Transverse colon (tissue), 4 donors: ENCODE data around the gene APCDD1L. TPM values are rescaled to one million over a fixed set of nuclear protein-coding genes. Genes with fewer than 3 reads are reported as not detected.

ENCODE experiments used
- DNase-seq: peaks from one replicate; pipeline ENCODE4 v3.0.0-alpha.2; 2019
- H3K27ac ChIP-seq, 4 donors: fragments of 200-600 bp; sonication (generic); 2 replicates each; pipeline ENCODE4 v1.5.1; 2016 to 2018; ENCODE audit warnings: inconsistent platforms in 4 of 4
- H3K27me3 ChIP-seq: fragments of 200-600 bp; sonication (generic); 2 replicates; pipeline ENCODE4 v1.5.1; 2017; ENCODE audit warnings: inconsistent platforms
- H3K36me3 ChIP-seq, 4 donors: fragments of 200-600 bp; sonication (generic); 2 replicates each; pipeline ENCODE4 v1.5.1; 2017 to 2019; ENCODE audit warnings: inconsistent platforms in 4 of 4
- H3K4me1 ChIP-seq, 4 donors: fragments of 200-600 bp; sonication (generic); 2 replicates each; pipeline ENCODE4 v1.5.1; 2017 to 2020; ENCODE audit warnings: inconsistent platforms in 4 of 4
- H3K4me3 ChIP-seq, 4 donors: fragments of 200-600 bp; sonication (generic); 1 replicate in 1 of 4; 2 replicates in 3 of 4; pipeline versions ENCODE4 v1.5.1 to v1.6.1; 2017 to 2019; ENCODE audit warnings: inconsistent platforms in 4 of 4
- H3K9me3 ChIP-seq, 2 donors: fragments of 200-600 bp; sonication (generic); 2 replicates each; pipeline ENCODE4 v1.5.1; 2017 to 2019; ENCODE audit warnings: inconsistent platforms in 2 of 2
- EP300 ChIP-seq: sonication (generic); formaldehyde crosslinking; IDR thresholded peaks from one replicate; pipeline ENCODE4 v1.6.1; 2017; ENCODE audit warnings: antibody characterized with exemption, low read depth
- POLR2A ChIP-seq: fragments of 450-650 bp; IDR thresholded peaks from one replicate; pipeline ENCODE4 v1.6.1; 2016; ENCODE audit warnings: antibody characterized with exemption, mild to moderate bottlenecking, moderate library complexity
- POLR2AphosphoS5 ChIP-seq, 3 donors: sonication (generic); formaldehyde crosslinking; IDR thresholded peaks; one replicate each; pipeline ENCODE4 v1.6.1; 2016; ENCODE audit warnings: antibody characterized with exemption in 3 of 3
- WGBS, 2 donors: methylation state at CpG; one replicate each; pipeline ENCODE4 v1.1.5; 2018; ENCODE audit warnings: low coverage in 1 of 2; 5-methylcytosine and 5-hydroxymethylcytosine counted together
- in situ Hi-C, 4 donors: fragments of 200-750 bp; cut with MboI; loops; one replicate each; pipeline versions ENCODE4 v1.15.0 to v1.15.1; 2017; ENCODE audit warnings: low sequenced_read_pairs in 3 of 4, low pct_ligation_motif_present in 1 of 4, low pct_unique_long_range_greater_than_20kb in 1 of 4
- intact Hi-C: fragments of 100-400 bp; cut with DNase I; formaldehyde crosslinking; loops from one replicate; pipeline ENCODE4 v1.15.1; 2023; ENCODE audit warnings: low total_unique reads
- total RNA-seq, 4 donors: library from RNA; depleted of rRNA; stranded (reverse); fragments of >200 nt; gene quantifications; one replicate each; pipeline ENCODE4 v1.1.0, GENCODE V29; 2016
- TF ChIP-seq, protein P1 (sequence below), 5 experiments: fragments of 200-600 bp in 3 of 5; fragments of 450-650 bp in 2 of 5; sonication (generic) in 3 of 5; IDR thresholded peaks; 1 replicate in 2 of 5; 2 replicates in 3 of 5; pipeline ENCODE4 v1.5.1; 2016 to 2017; ENCODE audit warnings: antibody characterized with exemption in 5 of 5, inconsistent platforms in 3 of 5, mild to moderate bottlenecking in 2 of 5, moderate library complexity in 1 of 5

The APCDD1L gene
- total RNA-seq, 4 donors from 2014 or later, result 0.16 TPM; not detected in 3

DNA sequence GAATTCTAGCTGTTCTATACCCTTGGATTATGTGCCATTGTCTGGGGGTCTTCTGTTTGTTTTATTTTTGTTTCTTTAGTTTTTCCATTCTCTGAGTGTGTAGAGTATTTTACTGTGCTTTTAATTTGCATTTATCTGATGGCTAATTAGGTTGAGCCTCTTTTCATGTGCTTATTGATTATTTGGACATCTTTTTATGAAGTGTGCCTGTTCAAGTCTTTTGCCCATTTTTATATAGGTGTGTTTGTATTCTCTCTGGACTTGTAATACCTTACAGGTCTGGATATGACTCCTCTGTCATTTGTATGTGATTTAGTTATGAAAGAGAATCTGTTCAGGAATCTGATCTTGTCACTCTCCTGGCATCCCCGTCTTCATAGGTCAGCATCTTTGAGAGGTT lies 22.6 kb upstream of the APCDD1L start:
- TF ChIP-seq POLR2A (no peak), EP300 (no peak), POLR2AphosphoS5 (IDR thresholded peaks at IDR 0.05) (no peak)
- TF ChIP-seq, protein P1, sequence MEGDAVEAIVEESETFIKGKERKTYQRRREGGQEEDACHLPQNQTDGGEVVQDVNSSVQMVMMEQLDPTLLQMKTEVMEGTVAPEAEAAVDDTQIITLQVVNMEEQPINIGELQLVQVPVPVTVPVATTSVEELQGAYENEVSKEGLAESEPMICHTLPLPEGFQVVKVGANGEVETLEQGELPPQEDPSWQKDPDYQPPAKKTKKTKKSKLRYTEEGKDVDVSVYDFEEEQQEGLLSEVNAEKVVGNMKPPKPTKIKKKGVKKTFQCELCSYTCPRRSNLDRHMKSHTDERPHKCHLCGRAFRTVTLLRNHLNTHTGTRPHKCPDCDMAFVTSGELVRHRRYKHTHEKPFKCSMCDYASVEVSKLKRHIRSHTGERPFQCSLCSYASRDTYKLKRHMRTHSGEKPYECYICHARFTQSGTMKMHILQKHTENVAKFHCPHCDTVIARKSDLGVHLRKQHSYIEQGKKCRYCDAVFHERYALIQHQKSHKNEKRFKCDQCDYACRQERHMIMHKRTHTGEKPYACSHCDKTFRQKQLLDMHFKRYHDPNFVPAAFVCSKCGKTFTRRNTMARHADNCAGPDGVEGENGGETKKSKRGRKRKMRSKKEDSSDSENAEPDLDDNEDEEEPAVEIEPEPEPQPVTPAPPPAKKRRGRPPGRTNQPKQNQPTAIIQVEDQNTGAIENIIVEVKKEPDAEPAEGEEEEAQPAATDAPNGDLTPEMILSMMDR (IDR thresholded peaks at IDR 0.05), result no peak
- Histone ChIP-seq H3K9me3 (no peaks in the 10 kb centered on the region), H3K4me3 (no peak overlapping the region), H3K27ac (no peak overlapping the region), H3K27me3 (no peaks in the 10 kb centered on the region), H3K4me1 (no peaks in the 10 kb centered on the region), H3K36me3 (no peaks in the 10 kb centered on the region)
- 94% methylated on average over 1 of the region's 1 CpG; no CpG with 5 or more reads in 1 of the 2 donors for WGBS, 2 donors
- no peak for DNase-seq
- intact Hi-C loops (no loop called here), in situ Hi-C loops (no loop called here)

DNA sequence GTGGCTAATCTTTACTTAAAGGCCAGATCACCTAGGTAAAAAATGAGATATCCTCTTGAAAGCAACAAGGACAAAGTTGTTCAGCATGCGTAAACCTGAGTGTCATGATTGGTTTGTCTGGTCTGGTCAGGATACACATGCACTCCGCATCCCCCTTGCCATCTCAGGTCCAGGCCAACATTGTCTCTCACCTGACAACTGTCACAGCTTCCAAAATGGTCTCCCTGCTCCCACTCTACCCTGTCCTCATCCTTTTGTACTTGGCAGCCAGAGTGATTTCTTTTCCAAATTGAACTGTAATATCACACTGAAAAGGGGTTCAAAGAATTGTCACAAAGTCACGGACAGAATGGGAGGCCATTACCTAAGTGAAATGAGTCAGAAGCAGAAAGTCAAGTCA lies 21.1 kb upstream of the APCDD1L start:
- DNase-seq, result no peak
- no peaks in the 10 kb centered on the region for H3K36me3 ChIP-seq
- in situ Hi-C loops (no loop called here), intact Hi-C loops (no loop called here)
- no peak overlapping the region for H3K4me3 ChIP-seq
- TF ChIP-seq POLR2A, result no peak
- TF ChIP-seq POLR2AphosphoS5 (IDR thresholded peaks at IDR 0.05), result no peak
- TF ChIP-seq, protein P1 (IDR thresholded peaks at IDR 0.05), result no peak
- TF ChIP-seq EP300, result no peak
- H3K27me3 ChIP-seq, result no peaks in the 10 kb centered on the region
- no peaks in the 10 kb centered on the region for H3K4me1 ChIP-seq
- H3K9me3 ChIP-seq, result peaks cover 7 to 10% of the 10 kb centered on the region in 2 donors
- no peak overlapping the region for H3K27ac ChIP-seq
- 92 to 100% methylated on average over 2 to 3 of the region's 3 CpGs for WGBS, 2 donors

- no peak for DNase-seq
- H3K36me3 ChIP-seq, result no peaks in the 10 kb centered on the region
- H3K4me3 ChIP-seq, result no peak overlapping the region
- in situ Hi-C loops, result no loop called here
- peaks cover 14 to 23% of the 10 kb centered on the region in 2 donors for H3K9me3 ChIP-seq
- H3K27me3 ChIP-seq, result no peaks in the 10 kb centered on the region
- no peak overlapping the region for H3K27ac ChIP-seq
- H3K4me1 ChIP-seq, result no peaks in the 10 kb centered on the region
- TF ChIP-seq POLR2A, result no peak
- TF ChIP-seq EP300, result no peak
- no peak for TF ChIP-seq POLR2AphosphoS5 (IDR thresholded peaks at IDR 0.05)
- TF ChIP-seq, protein P1 (IDR thresholded peaks at IDR 0.05), result no peak
- intact Hi-C loops, result no loop called here
Observed at GRCh38 chr20:58531657-58532056, 16.5 kb upstream of the APCDD1L start.

GRCh38 chr20:58531063-58531462 lies 15.9 kb upstream of the APCDD1L start:
- Histone ChIP-seq H3K27me3 (no peaks in the 10 kb centered on the region), H3K9me3 (peaks cover 20 to 29% of the 10 kb centered on the region in 2 donors), H3K36me3 (no peaks in the 10 kb centered on the region), H3K4me3 (no peak overlapping the region), H3K27ac (no peak overlapping the region), H3K4me1 (no peaks in the 10 kb centered on the region)
- intact Hi-C loops, result no loop called here
- TF ChIP-seq POLR2AphosphoS5 (IDR thresholded peaks at IDR 0.05), result no peak
- TF ChIP-seq EP300, result no peak
- no peak for TF ChIP-seq POLR2A
- TF ChIP-seq, protein P1 (IDR thresholded peaks at IDR 0.05), result no peak
- DNase-seq, result no peak
- in situ Hi-C loops, result no loop called here
